T-helper 9 cell (primary cell): ENCODE results near the gene TRAPPC6A.

Experiments used
- DNase-seq: peaks from one replicate; pipeline ENCODE4 v3.0.0-alpha.2; 2020
- total RNA-seq, 2 donors: gene quantifications; one replicate each; lab custom pipeline; 2026; lab: John Stamatoyannopoulos, UW

Gene TRAPPC6A, protein sequence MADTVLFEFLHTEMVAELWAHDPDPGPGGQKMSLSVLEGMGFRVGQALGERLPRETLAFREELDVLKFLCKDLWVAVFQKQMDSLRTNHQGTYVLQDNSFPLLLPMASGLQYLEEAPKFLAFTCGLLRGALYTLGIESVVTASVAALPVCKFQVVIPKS
- total RNA-seq = 18.1 to 23.2 reads per million in 2 donors

DNA sequence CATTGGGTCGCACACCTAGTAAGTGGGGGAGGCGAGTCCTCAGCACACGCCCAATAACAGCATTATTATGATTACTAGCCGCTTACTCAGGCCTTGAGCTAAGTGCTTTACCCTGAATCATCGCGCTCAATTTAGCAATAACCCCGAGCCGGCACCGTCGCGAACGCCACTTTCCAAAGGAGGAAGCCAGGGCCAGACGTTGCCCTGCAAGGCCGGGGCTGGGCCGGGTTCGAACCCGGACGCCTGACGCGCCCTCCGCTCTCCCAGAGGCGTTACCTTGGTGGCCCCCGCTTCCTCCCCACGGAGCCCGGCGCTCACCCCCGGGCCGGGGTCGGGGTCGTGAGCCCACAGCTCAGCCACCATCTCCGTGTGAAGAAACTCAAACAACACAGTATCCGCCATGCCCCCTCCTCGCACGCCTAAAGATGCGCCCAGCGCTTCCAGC is at the start of gene TRAPPC6A:
TSS of gene TRAPPC6A (minus strand) at position 421 of the 445 bp plus-strand sequence. CDS start at position 402, 19 bp downstream.
- DNase-seq = no peak

GRCh38 chr19:45224645-45225044 is 46.6 kb upstream of the TRAPPC6A start:
- no peak for DNase-seq

- DNase-seq = no peak
Observed at GRCh38 chr19:45223879-45224278, 45.8 kb upstream of the TRAPPC6A start.

DNA sequence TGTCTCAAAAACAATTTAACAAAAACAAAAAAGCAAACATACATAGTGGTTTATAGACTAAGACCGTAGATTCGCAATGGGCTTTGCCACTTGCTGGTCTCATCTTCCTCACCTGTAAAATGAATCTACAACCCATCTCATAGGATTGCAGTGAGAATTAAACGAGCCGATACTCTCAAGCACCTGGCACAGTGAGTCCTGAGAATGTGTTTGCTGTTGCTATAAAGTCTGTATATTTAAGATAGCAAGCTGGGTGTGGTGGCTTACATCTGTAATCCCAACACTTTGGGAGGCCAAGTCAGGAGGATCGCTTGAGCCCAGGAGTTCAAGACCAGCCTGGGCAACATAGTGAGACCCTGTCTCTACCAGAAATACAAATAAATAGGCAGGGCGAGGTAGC is 44.7 kb upstream of the TRAPPC6A start:
- DNase-seq = no peak

GRCh38 chr19:45218911-45219743 is 41.1 kb upstream of the TRAPPC6A start:
- DNase-seq = no peak

DNA sequence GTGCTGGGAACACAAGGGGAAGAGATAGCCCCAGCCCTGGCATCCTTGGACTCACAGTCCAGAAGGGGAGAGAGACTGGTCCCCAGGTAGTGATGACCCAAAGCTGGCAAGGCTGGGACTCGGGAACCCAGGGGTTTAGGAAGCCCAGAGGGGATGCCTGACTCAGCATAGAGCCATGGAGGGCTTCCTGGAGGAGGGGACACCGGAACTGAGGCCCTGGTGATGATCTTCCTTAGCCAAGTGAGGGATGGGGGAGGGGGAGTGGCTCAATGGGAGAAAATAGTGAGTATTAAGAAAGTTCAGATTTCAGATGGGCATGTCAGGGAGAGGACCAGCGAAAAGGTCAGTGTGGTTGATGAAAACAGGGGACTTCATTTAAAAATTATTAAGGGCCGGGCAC is 40.4 kb upstream of the TRAPPC6A start:
- no peak for DNase-seq

DNA sequence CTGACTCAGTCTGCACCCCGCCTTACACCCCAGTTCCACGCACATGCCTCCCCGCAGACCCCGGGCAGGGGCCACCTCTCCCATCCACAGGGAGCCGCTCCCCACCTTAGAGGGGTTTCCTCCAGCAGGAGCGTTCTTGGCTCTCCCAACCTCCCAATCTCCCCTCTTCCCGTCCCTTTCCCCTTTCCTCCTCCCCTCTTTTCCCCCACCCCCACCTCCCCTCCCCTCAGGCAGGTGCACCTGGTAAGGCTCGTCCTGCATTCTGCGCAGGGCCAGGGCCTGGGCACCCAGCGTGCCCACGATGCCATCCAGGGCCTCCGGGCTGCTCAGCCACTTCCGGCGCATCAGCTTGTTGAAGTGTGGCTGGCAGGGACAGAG is 39.9 kb upstream of the TRAPPC6A start:
- DNase-seq = no peak

GRCh38 chr19:45217193-45217956 is 39.3 kb upstream of the TRAPPC6A start:
- DNase-seq = no peak

DNA sequence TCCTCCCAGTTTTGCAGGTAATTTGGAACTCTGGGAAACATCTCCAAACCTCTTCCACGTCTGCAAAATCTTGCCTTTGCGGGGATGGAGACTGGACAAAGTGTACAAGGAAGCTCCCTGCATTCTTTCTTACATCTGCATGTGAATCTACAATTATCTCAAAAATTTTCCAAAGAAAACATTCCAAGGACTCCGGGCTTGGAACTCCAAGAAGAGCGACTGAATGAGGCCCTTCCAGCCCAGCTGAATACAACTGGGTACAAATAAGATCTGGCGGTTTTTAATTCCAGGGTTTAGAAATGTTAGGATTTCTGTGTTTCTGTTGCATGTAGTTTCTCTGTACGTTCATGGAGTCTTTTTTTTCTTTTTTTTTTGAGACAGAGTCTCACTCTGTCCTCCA is 38.6 kb upstream of the TRAPPC6A start:
- DNase-seq = no peak

GRCh38 chr19:45215391-45216191 is 37.6 kb upstream of the TRAPPC6A start:
- DNase-seq = no peak

- DNase-seq = no peak
Observed at GRCh38 chr19:45213031-45213430, 35.0 kb upstream of the TRAPPC6A start.

GRCh38 chr19:45211751-45212381 is 33.8 kb upstream of the TRAPPC6A start:
- DNase-seq = no peak

DNA sequence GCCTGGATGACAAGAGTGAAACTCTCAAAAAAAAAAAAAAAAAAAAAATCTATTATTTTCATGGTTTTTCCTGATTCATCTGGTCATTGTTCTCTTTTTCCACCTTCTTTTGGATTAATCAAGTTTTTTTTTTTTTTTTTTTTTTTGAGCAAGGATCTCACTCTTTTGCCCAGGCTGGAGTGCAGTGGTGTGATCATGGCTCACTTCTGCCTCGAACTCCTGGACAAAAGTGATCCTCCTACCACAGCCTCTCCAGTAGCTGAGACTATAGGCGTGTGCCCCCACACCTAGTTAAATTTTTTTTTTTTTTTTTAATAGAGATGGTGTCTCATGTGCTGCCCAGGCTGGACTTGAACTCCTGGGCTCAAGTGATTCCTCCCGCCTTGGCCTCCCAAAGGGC is 28.3 kb upstream of the TRAPPC6A start:
- no peak for DNase-seq

DNA sequence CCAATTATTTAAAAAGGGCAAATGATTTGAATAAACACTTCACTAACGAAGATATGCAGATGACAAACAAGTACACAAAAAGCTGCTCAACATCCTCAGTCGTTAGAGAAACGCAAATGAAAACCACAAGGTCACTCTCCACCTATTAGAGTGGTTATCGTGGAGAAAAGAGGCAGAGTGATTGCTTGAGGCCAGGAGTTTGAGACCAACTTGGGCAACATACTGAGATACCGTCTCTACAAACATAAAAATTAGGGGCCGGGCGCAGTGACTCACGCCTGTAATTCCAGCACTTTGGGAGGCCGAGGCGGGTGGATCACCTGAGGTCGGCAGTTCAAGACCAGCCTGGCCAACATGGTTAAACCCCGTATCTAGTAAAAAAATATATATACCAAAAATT is 27.8 kb upstream of the TRAPPC6A start:
- no peak for DNase-seq

DNA sequence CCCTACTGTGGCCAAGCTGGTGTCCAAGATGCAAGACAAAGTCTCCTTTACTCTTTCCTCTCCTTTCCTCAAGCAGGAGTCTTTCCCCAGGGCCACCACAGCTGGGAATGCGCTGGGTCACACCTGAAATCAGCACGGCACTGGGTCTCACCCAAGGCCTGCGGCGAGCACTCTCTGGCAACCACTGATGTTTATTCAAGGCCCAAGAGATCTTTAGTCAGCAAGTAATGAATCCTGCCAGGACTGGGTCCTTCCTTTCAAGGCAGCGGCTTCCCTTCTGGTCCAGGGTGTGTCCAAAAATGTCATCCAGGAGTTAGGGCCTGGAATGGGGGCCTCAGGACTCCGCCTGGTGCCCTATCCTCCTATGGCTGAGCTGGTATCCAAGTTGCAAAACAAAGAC is 24.6 kb upstream of the TRAPPC6A start:
- DNase-seq = no peak

DNA sequence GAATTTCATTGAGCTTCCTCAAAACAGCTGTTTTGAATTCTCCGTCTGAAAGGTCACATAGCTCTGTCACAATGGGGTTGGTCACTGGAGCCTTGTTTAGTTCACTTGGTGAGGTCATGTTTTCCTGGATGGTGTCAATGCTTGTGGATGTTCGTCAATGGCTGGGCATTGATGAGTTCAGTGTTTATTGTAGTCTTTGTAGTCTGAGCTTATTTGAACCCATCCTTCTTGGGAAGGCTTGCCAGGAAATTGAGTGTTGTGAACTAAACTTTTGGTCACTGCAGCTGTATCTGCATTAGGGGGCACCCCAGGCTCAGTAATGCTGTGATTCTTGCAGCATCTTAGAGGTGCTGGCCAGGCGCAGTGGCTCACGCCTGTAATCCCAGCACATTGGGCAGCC is 22.5 kb upstream of the TRAPPC6A start:
- no peak for DNase-seq

- no peak for DNase-seq
Observed at GRCh38 chr19:45195764-45196163, 17.7 kb upstream of the TRAPPC6A start.

DNA sequence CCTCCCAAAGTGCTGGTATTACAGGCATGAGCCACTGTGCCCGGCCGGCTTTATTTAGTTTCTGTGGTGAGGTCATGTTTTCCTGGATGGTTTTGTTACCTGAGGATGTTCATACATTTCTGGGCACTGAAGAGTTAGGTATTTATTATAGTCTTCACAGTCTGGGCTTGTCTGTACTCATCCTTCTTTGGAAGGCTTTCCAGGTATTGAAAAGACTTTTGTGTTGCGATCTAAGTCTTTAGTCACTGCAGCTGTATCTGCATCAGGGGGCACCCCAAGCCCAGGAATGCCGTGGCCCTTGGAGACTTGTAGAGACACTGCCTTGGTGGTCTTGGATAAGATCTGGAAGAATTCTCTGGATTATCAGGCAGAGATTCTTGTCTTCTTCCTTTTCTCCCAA is 13.3 kb upstream of the TRAPPC6A start:
- DNase-seq = no peak

- no peak for DNase-seq
Observed at GRCh38 chr19:45189971-45190370, 11.9 kb upstream of the TRAPPC6A start.

DNA sequence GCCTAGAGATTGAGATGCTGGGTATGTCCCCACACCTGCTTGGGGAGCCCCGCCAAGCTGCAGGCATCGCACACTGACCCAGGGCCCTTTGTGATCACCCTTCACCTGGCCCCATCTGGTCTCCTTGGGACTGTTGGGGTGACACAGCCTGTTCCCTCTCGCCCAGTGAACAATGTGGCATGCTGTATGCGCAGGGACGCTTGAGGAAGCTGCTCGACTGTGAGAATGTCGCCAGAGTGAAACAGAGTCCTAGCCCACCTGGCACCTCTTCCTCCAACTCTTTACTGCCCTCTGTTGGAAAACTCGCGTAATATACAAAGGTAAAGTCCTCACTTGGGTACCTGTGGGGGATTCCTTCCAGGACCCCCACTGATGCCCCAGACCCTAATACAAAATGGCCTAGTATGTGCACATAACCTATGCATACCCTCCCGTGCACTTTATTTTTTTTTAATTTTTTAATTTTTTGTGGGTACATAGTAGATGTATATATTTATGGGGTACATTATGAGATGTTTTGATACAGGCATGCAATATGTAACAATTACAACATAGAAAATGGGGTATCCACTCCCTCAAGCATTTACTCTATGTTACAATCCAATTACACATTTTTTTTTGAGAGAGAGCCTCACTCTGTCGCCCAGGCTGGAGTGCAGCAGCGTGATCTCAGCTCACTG is 9.5 kb upstream of the TRAPPC6A start:
- no peak for DNase-seq

- no peak for DNase-seq
Observed at GRCh38 chr19:45186509-45187334, 8.7 kb upstream of the TRAPPC6A start.
